Measurements from ENCODE around the gene NCKAP5.

DNA sequence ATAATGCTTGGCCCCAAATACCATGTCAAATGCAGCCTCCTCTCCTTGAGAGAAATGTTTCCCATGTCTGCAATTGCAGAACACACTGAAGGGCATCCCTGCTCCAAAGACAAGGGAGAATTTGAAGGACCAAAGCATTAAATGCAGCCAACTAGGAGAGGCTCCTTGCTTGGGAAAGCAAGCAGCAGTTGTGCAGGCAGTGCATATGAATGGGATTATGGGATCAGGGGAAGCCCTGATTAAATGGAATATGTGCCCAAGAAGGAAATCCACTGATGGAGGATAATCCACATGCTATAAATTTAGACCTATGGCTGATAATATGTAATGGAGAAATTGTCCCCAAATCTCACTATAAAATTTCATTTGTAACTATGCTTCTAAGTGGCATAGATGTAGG lies 116.1 kb downstream of the NCKAP5 start:
- no peak for TF ChIP-seq REST (IDR thresholded peaks at IDR 0.05; ENCODE audit: low read depth)
- no peak for TF ChIP-seq CEBPB (IDR thresholded peaks at IDR 0.05)
- TF ChIP-seq, protein P1, sequence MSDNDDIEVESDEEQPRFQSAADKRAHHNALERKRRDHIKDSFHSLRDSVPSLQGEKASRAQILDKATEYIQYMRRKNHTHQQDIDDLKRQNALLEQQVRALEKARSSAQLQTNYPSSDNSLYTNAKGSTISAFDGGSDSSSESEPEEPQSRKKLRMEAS (IDR thresholded peaks at IDR 0.05), result no peak
- TF ChIP-seq EP300 (IDR thresholded peaks at IDR 0.05; ENCODE audit: borderline replicate concordance), result no peak
- no peak for TF ChIP-seq FOXM1 (IDR thresholded peaks at IDR 0.05; ENCODE audit: borderline replicate concordance, low read depth)
- no peak for TF ChIP-seq NFIC (IDR thresholded peaks at IDR 0.05)
- TF ChIP-seq EGR1 (IDR thresholded peaks at IDR 0.05), result no peak
